ENCODE results near the gene LPP. TPM values are rescaled to one million over a fixed set of nuclear protein-coding genes. Genes with fewer than 3 reads are reported as not detected.

The LPP gene
- total RNA-seq, 1 donor, result 196 TPM

- H3K4me3 ChIP-seq (ENCODE audit: low read depth, low read length), result no peak overlapping the region
- no peak for TF ChIP-seq CTCF (IDR thresholded peaks at IDR 0.05; ENCODE audit: insufficient read depth, low read depth, low read length)
- DNase-seq (ENCODE audit: low read depth), result peak; percentile 95
Measured at GRCh38 chr3:188819939-188820338, 666.0 kb downstream of the LPP start.

GRCh38 chr3:188822004-188822403 is 668.0 kb downstream of the LPP start:
- H3K4me3 ChIP-seq (ENCODE audit: low read depth, low read length), result no peak overlapping the region

GRCh38 chr3:188822411-188822810 is 668.5 kb downstream of the LPP start:
- DNase-seq (ENCODE audit: low read depth), result no peak
- no peak for TF ChIP-seq CTCF (IDR thresholded peaks at IDR 0.05; ENCODE audit: insufficient read depth, low read depth, low read length)

More at GRCh38 chr3:188822004-188822403, 668.0 kb downstream of the LPP start:
- TF ChIP-seq CTCF (IDR thresholded peaks at IDR 0.05; ENCODE audit: insufficient read depth, low read depth, low read length), result no peak
- no peak for DNase-seq (ENCODE audit: low read depth)

GRCh38 chr3:188824566-188824965 is 670.6 kb downstream of the LPP start:
- DNase-seq (ENCODE audit: low read depth), result peak; percentile 82
- no peak overlapping the region for H3K4me3 ChIP-seq (ENCODE audit: low read depth, low read length)
- no peak for TF ChIP-seq CTCF (IDR thresholded peaks at IDR 0.05; ENCODE audit: insufficient read depth, low read depth, low read length)

More at GRCh38 chr3:188822411-188822810, 668.5 kb downstream of the LPP start:
- H3K4me3 ChIP-seq (ENCODE audit: low read depth, low read length), result no peak overlapping the region

- no peak for DNase-seq (ENCODE audit: low read depth)
- H3K4me3 ChIP-seq (ENCODE audit: low read depth, low read length), result no peak overlapping the region
- TF ChIP-seq CTCF (IDR thresholded peaks at IDR 0.05; ENCODE audit: insufficient read depth, low read depth, low read length), result no peak
Measured at GRCh38 chr3:188825901-188826300, 671.9 kb downstream of the LPP start.

- no peak for TF ChIP-seq CTCF (IDR thresholded peaks at IDR 0.05; ENCODE audit: insufficient read depth, low read depth, low read length)
- H3K4me3 ChIP-seq (ENCODE audit: low read depth, low read length), result no peak overlapping the region
- DNase-seq (ENCODE audit: low read depth), result no peak
Measured at GRCh38 chr3:188826574-188826973, 672.6 kb downstream of the LPP start.

- H3K4me3 ChIP-seq (ENCODE audit: low read depth, low read length), result no peak overlapping the region
- no peak for TF ChIP-seq CTCF (IDR thresholded peaks at IDR 0.05; ENCODE audit: insufficient read depth, low read depth, low read length)
- DNase-seq (ENCODE audit: low read depth), result no peak
Measured at GRCh38 chr3:188827103-188827502, 673.1 kb downstream of the LPP start.
